ENCODE results near the gene MYH1.

Gene MYH1

GRCh38 chr17:10458701-10459100 lies 59.6 kb downstream of the MYH1 start:
- DNase-seq (ENCODE audit: low read depth): no peak
- TF ChIP-seq, protein P1, sequence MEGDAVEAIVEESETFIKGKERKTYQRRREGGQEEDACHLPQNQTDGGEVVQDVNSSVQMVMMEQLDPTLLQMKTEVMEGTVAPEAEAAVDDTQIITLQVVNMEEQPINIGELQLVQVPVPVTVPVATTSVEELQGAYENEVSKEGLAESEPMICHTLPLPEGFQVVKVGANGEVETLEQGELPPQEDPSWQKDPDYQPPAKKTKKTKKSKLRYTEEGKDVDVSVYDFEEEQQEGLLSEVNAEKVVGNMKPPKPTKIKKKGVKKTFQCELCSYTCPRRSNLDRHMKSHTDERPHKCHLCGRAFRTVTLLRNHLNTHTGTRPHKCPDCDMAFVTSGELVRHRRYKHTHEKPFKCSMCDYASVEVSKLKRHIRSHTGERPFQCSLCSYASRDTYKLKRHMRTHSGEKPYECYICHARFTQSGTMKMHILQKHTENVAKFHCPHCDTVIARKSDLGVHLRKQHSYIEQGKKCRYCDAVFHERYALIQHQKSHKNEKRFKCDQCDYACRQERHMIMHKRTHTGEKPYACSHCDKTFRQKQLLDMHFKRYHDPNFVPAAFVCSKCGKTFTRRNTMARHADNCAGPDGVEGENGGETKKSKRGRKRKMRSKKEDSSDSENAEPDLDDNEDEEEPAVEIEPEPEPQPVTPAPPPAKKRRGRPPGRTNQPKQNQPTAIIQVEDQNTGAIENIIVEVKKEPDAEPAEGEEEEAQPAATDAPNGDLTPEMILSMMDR (conservative IDR thresholded peaks at IDR 0.05; ENCODE audit: low read depth, low read length): no peak
- no peak overlapping the region for H3K4me3 ChIP-seq (ENCODE audit: low read depth, low read length)

- DNase-seq (ENCODE audit: low read depth): no peak
- TF ChIP-seq, protein P1 (conservative IDR thresholded peaks at IDR 0.05; ENCODE audit: low read depth, low read length): no peak
- no peak overlapping the region for H3K4me3 ChIP-seq (ENCODE audit: low read depth, low read length)
Measured at GRCh38 chr17:10457952-10458351, 60.4 kb downstream of the MYH1 start.

- DNase-seq (ENCODE audit: low read depth): no peak
- no peak overlapping the region for H3K4me3 ChIP-seq (ENCODE audit: low read depth, low read length)
- TF ChIP-seq, protein P1 (conservative IDR thresholded peaks at IDR 0.05; ENCODE audit: low read depth, low read length): no peak
Measured at GRCh38 chr17:10447026-10447931, 71.1 kb downstream of the MYH1 start.
